HG03095 (cell line): ENCODE results near the gene FLT4.
"Not testable (repeated sequence)": the region's sequence is repeated elsewhere in the genome, so short reads cannot be mapped to it uniquely, and the experiment has no call there.

Source experiments
- ATAC-seq: cut with Tn5 transposase; IDR thresholded peaks from one replicate; pipeline ENCODE4 v1.9.1; 2021; ENCODE audit warnings: moderate library complexity; ENCODE audit not compliant: unreplicated experiment

Gene FLT4

DNA sequence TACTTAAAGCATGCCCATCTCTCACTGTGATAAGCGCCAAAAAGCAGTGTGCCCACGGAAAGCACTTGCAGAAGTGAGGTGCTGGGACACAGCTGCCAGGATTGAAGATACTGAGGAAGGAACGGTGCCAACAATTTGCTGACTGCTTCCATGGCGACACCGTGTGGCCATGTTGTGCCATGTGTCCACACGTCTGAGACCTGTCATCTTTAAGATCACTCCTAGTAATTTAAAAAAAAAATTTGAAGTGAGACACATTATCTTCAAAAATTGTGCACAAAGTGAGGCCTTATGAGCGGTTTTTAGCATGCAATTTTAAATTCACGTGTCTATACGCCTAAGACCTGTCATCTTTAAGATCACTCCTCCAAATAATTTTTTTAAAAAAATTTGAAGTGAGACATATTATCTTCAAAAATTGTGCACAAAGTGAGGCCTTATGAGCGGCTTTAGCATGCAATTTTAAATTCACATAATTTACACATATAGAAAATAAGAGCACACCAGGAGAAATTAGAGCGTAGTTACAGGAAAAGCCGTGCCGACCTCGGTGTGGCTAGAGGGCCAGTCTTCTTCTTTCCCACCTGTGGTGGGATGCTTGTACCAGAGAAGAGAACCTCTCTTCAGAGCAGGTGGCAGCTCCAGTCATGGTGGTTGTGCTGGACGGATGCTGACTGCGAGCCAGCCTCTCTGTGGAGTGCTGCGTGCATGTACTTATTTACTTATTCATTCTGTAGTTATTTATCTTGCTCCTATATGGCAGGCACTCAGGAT lies 21.4 kb upstream of the FLT4 start:
- no peak for ATAC-seq

DNA sequence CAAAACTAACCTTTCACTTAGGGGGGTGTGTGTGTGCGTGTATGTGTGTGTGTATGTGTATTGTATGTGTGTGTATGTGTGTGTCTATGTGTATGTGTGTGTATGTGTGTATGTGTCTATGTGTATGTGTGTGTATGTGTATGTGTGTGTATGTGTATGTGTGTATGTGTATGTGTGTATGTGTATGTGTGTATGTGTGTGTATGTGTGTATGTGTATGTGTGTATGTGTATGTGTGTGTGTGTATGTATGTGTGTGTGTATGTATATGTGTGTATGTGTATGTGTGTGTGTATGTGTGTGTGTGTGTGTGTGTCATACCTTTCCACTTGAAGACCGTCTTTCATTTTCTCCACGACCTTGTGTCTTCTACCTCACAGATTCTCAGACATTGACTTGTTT lies 20.8 kb upstream of the FLT4 start:
- no peak for ATAC-seq

DNA sequence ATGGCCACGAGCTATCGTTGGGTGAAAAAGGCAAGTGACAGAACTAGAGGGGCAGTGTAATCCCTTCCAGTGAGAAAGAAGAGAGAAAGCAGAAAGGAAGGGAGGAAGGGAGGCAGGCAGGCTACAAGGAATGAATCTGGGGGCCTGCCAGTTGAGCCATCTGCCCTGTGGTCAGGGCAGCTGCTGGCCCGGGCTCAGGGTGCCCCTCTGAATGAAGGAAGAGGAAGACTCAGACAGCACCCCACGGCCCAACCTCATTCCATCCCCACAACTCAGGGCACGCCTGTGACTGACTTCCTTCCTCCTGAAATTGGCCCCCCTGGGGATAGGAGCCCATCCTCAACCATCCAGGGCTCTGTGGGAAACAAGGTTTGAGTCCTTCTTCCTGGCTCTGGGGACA lies 20.3 kb upstream of the FLT4 start:
- no peak for ATAC-seq

- no peak for ATAC-seq
Observed at GRCh38 chr5:180668835-180669596, 19.6 kb upstream of the FLT4 start.

DNA sequence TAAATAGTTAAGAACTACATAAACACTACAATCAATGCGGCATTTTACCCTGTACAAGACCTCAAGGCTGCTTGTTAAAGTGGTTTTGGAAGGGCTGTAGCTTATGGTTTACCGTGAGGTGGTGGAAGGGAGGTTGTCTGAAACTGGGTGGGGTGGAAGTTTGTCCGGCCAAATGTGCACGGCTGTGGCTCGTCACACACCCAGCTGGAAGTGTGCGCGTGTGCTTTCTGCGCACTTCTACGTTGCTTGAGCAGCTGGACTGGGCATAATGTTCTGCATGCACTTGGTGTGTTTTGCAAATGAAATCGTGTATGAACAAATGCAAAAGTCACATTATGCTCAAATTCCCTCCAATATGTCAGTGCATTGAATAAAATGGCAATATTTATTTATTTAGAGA lies 17.4 kb upstream of the FLT4 start:
- no peak for ATAC-seq

DNA sequence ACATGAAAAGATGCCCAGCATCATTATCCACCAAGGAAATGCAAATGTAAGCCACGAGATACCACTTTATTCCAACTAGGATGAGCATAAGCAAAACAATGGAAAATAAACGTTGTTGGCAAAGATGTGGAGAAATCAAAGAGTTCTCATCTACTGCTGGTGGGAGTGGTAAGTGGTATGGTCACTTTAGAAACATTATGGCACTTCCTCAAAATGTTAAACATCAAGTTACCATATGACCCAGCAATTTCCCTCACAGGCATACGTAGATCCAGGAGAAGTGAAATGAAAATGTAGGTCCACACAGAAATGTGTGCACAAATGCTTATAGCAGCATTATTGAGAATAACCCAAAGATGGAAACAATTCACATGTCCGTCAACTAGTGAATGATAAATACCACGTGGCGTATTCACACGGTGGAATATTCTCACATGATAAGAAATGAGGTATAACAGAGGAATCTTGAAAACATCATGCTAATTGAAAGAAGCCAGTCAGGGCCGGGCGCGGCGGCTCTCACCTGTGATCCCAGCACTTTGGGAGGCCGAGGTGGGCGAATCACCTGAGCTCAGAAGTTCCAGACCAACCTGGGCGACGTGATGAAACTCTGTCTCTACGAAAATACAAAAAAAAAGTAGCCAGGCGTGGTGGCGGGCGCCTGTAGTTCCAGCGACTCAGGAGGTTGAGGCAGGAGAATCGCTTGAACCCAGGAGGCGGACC lies 16.4 kb upstream of the FLT4 start:
- ATAC-seq: no peak

- ATAC-seq: no peak
Observed at GRCh38 chr5:180658774-180659564, 9.6 kb upstream of the FLT4 start.

DNA sequence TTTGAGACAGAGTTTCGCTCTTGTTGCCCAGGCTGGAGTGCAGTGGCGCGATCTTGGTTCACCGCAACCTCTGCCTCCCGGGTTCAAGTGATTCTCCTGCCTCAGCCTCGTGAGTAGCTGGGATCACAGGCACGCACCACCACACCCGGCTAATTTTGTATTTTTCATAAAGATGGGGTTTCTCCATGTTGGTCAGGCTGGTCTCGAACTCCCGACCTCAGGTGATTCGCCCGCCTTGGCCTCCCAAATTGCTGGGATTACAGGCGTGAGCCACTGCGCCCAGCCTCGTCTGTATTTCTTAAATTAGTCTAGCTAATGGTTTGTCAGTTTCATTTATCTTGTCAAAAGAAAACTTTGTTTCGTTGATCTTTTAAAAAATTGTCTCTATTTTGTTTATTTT lies 5.8 kb upstream of the FLT4 start:
- ATAC-seq: not testable (repeated sequence)

DNA sequence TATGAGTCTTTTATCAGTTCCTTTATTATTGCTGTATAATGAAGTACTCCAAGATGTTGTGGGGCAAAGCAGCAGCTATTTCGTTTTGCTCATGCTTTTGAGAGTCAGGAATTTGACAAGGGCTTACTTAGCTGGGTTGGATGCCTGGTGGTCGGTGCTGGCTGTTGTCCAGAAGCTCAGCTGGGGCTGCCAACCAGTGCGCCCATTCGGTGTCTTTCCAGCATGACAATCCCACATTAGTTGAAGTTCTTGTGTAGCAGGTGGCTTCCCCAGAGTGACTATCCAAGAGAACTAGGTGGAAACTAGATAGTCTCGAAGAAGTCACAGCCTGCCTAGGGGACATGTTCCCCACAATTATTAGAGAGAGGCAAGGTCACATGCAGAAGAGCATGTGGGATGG lies 3.4 kb upstream of the FLT4 start:
- no peak for ATAC-seq

DNA sequence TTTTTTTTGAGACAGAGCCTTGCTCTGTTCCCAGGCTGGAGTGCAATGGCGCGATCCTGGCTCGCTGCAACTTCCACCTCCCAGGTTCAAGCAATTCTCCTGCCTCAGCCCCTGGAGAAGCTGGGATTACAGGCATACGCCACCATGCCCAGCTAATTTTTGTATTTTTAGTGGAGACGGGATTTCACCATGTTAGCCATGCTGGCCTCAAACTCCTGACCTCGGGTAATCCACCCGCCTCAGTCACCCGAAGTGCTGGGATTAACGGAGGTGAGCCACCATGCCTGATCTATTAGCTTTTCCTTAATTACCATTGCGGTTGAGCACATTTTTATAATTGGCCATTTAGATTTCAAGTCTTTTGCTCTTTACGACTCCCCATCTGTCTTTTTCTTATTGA lies 2.9 kb upstream of the FLT4 start:
- no peak for ATAC-seq

- no peak for ATAC-seq
Observed at GRCh38 chr5:180648658-180649296, 623 bp downstream of the FLT4 start.

- ATAC-seq: no peak
Observed at GRCh38 chr5:180647941-180648500, 1.4 kb downstream of the FLT4 start.

- ATAC-seq: no peak
Observed at GRCh38 chr5:180647465-180647864, 1.9 kb downstream of the FLT4 start.

GRCh38 chr5:180646963-180647305 lies 2.5 kb downstream of the FLT4 start:
- ATAC-seq: no peak

GRCh38 chr5:180646289-180646962 lies 3.0 kb downstream of the FLT4 start:
- ATAC-seq: no peak

GRCh38 chr5:180645274-180646204 lies 3.9 kb downstream of the FLT4 start:
- ATAC-seq: no peak

DNA sequence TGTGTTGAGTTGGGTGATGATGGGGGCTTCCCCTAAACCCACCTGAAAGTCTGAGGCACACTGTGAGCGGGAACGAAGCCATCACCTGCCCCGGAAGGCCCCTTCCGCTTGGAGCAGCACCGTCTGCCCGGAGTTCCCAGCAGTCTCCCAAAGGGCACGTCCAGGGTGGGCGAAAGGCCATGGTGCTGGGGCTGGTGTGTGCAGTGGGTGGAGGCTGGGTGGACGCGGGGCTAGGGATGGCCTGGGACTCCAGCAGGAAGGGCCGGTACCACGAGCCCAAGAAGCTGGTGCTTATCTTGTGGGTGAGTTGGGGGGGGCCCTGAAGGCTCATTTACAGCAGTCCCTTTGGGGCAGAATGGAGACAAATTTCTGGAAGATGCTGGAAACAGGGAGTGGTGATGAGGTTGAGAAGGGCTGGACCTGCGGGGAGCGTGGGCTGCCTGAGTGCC lies 4.6 kb downstream of the FLT4 start:
- ATAC-seq: no peak

GRCh38 chr5:180644129-180644824 lies 5.1 kb downstream of the FLT4 start:
- no peak for ATAC-seq
